Measurements from ENCODE around the gene CNTNAP2. TPM values are rescaled to one million over a fixed set of nuclear protein-coding genes. Genes with fewer than 3 reads are reported as not detected.

The CNTNAP2 gene
- total and polyA plus RNA-seq, 9 donors = 0.24 to 7.0 (median 1.5) TPM

GRCh38 chr7:147376192-147376591, 1259.6 kb downstream of the CNTNAP2 start:
- 49 to 59% (median 56%) methylated on average over 5 of the region's 5 CpGs for WGBS, 3 donors
- H3K27me3 ChIP-seq = no peaks in the 10 kb centered on the region
- H3K4me1 ChIP-seq (ENCODE audit: insufficient read depth) = no peaks in the 10 kb centered on the region
- no peak for DNase-seq
- no peak overlapping the region for H3K4me3 ChIP-seq
- no peaks in the 10 kb centered on the region for H3K9me3 ChIP-seq
- no peak for TF ChIP-seq POLR2A (IDR thresholded peaks at IDR 0.05)
- intact Hi-C loops (cut with DNase I) = no loop called here
- no peak overlapping the region for H3K27ac ChIP-seq
- no peaks in the 10 kb centered on the region for H3K36me3 ChIP-seq

DNA sequence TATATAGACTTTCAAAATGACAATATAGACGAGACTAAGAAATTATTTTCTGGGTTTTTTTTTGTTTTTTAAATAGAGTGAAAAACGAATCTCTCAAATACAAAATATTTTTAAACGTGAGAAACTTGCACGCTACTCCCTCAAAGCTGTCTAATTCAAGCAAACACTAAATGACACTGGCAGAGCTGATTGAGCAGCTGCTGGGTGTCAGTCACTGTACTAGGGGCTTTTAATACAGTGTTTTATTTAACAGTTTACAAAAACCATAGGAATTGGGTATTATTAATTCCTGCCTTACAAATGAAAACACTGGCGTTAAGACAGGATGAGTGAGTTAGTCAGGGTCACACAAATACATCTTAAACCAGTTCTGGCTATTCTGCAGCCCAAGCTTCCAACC, 1264.3 kb downstream of the CNTNAP2 start:
- TF ChIP-seq CTCF (IDR thresholded peaks at IDR 0.05) (no peak), EP300 (IDR thresholded peaks at IDR 0.05) (no peak), POLR2A (IDR thresholded peaks at IDR 0.05) (no peak)
- no peak overlapping the region for H3K4me3 ChIP-seq
- intact Hi-C loops (cut with DNase I) = no loop called here
- no peaks in the 10 kb centered on the region for H3K4me1 ChIP-seq (ENCODE audit: insufficient read depth)
- H3K27me3 ChIP-seq = no peaks in the 10 kb centered on the region
- H3K27ac ChIP-seq = no peak overlapping the region
- no peaks in the 10 kb centered on the region for H3K36me3 ChIP-seq
- no peak for DNase-seq
- H3K9me3 ChIP-seq = no peaks in the 10 kb centered on the region
- WGBS, 3 donors = 18 to 56% (median 32%) methylated on average over 5 of the region's 5 CpGs

DNA sequence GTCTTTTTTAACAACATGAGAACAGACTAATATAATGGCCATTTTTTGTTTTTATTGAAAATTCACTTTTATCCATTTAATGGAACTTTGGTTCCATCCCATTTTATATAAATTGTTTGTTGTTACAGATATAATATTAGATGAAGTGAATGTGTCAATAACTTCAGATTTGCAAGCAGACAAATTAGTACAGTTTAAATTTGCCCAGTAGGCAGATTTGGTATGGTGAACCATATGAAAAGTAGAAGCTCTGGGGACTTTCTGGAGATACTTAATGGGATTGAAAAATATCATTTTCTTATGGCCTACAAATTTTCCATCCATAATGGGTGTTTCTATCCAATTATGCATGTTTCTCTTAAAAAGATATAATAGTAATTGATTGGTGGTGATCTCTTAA, 1277.7 kb downstream of the CNTNAP2 start:
- no peak for TF ChIP-seq CTCF (IDR thresholded peaks at IDR 0.05)
- TF ChIP-seq EP300 (IDR thresholded peaks at IDR 0.05) = no peak
- TF ChIP-seq POLR2A (IDR thresholded peaks at IDR 0.05) = no peak
- no peaks in the 10 kb centered on the region for H3K9me3 ChIP-seq
- no peaks in the 10 kb centered on the region for H3K4me1 ChIP-seq (ENCODE audit: insufficient read depth)
- no peak overlapping the region for H3K27ac ChIP-seq
- no peak overlapping the region for H3K4me3 ChIP-seq
- no peaks in the 10 kb centered on the region for H3K27me3 ChIP-seq
- H3K36me3 ChIP-seq = no peaks in the 10 kb centered on the region
- intact Hi-C loops (cut with DNase I) = no loop called here
- DNase-seq = no peak

DNA sequence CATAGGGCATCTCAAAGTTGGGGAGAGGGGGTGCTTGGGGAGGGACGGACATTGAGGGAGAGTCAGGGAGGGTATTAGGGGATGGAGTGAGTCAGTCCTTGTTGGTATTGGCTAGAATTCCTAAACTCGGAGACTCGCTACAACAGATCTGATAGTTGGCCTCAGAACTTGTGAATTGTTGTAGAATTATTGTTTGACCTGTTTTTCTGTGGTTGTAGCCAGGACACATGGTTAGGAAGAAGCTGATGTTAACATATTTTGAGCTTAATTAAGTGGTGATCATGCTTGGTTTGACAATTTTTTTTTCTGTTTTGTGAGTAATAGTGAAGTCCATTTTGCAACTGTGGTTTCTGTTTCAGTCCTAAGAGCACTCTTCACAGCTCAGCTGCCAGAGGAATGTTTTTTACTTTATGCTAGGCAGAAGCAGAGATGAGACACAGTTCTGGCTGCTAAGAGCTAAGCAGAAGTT, 1283.7 kb downstream of the CNTNAP2 start:
- 14 to 21% (median 19%) methylated on average over 3 of the region's 3 CpGs for WGBS, 3 donors
- Histone ChIP-seq H3K4me3 (no peak overlapping the region), H3K36me3 (no peaks in the 10 kb centered on the region), H3K27ac (no peak overlapping the region), H3K27me3 (no peaks in the 10 kb centered on the region), H3K9me3 (no peaks in the 10 kb centered on the region), H3K4me1 (ENCODE audit: insufficient read depth) (no peaks in the 10 kb centered on the region)
- DNase-seq = no peak
- no peak for TF ChIP-seq CTCF (IDR thresholded peaks at IDR 0.05)
- TF ChIP-seq POLR2A (IDR thresholded peaks at IDR 0.05) = no peak
- TF ChIP-seq EP300 (IDR thresholded peaks at IDR 0.05) = no peak
- intact Hi-C loops (cut with DNase I) = no loop called here

- intact Hi-C loops (cut with DNase I) = no loop called here
- Histone ChIP-seq H3K27ac (no peak overlapping the region), H3K4me1 (ENCODE audit: insufficient read depth) (no peaks in the 10 kb centered on the region), H3K36me3 (no peaks in the 10 kb centered on the region), H3K9me3 (no peaks in the 10 kb centered on the region), H3K27me3 (no peaks in the 10 kb centered on the region), H3K4me3 (no peak overlapping the region)
- no peak for DNase-seq
- WGBS, 3 donors = 89 to 96% (median 96%) methylated on average over 1 of the region's 1 CpG
- TF ChIP-seq POLR2A (IDR thresholded peaks at IDR 0.05) = no peak
- TF ChIP-seq EP300 (IDR thresholded peaks at IDR 0.05) = no peak
- TF ChIP-seq CTCF (IDR thresholded peaks at IDR 0.05) = no peak
Measured at GRCh38 chr7:147400925-147401324, 1284.3 kb downstream of the CNTNAP2 start.
